K562 (cell line): ENCODE data around the gene FOXRED2.
"Not testable (repeated sequence)": the region's sequence is repeated elsewhere in the genome, so short reads cannot be mapped to it uniquely, and the experiment has no call there.

Source experiments
- TEAD2 ChIP-seq: fragments of 450-650 bp; IDR thresholded peaks from 2 replicates; pipeline ENCODE4 v1.6.1; 2016; ENCODE audit warnings: missing genetic modification characterization, control low read depth, missing compliant biosample characterization
- TF ChIP-seq, protein P1 (sequence below), 3 experiments: IDR thresholded peaks in 2 of 3; conservative IDR thresholded peaks in 1 of 3; 2 replicates each; pipeline ENCODE4 v1.5.1; 2011 to 2012; ENCODE audit warnings: low read length in 3 of 3, mild to moderate bottlenecking in 3 of 3, control low read depth in 2 of 3, improper control_type of control experiment in 1 of 3, inconsistent platforms in 1 of 3, low read depth in 1 of 3, mixed read lengths in 1 of 3, moderate library complexity in 1 of 3; ENCODE audit not compliant: insufficient read depth in 2 of 3
- TF ChIP-seq, protein P2 (sequence below): fragments of 150-350 bp; conservative IDR thresholded peaks from 2 replicates; pipeline ENCODE4 v1.6.1; 2014; ENCODE audit warnings: low read length

DNA sequence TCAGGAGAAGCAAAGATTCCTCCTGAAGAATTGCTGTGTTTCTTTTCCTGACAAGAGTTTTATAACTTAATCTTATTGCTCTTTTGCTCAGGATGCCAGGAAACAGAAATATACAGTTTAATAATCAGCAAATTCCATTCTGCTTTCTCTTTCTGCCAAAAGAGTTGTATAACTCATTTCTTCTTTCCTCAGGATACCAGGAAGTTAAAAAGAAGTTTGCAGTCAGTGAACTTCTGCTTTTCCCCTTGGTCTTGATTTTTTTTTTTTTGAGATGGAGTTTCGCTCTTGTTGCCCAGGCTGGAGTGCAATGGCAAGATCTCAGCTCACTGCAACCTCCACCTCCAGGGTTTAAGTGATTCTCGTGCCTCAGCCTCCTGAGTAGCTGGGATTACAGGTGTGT is 13.1 kb upstream of the FOXRED2 start:
- TF ChIP-seq, protein P1, sequence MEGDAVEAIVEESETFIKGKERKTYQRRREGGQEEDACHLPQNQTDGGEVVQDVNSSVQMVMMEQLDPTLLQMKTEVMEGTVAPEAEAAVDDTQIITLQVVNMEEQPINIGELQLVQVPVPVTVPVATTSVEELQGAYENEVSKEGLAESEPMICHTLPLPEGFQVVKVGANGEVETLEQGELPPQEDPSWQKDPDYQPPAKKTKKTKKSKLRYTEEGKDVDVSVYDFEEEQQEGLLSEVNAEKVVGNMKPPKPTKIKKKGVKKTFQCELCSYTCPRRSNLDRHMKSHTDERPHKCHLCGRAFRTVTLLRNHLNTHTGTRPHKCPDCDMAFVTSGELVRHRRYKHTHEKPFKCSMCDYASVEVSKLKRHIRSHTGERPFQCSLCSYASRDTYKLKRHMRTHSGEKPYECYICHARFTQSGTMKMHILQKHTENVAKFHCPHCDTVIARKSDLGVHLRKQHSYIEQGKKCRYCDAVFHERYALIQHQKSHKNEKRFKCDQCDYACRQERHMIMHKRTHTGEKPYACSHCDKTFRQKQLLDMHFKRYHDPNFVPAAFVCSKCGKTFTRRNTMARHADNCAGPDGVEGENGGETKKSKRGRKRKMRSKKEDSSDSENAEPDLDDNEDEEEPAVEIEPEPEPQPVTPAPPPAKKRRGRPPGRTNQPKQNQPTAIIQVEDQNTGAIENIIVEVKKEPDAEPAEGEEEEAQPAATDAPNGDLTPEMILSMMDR (IDR thresholded peaks at IDR 0.05 in 2 of 3, conservative IDR thresholded peaks at IDR 0.05 in 1 of 3; ENCODE audit: insufficient read depth in 2 of 3, low read depth in 1 of 3, low read length in 3 of 3): not testable (repeated sequence)
- TF ChIP-seq, protein P2, sequence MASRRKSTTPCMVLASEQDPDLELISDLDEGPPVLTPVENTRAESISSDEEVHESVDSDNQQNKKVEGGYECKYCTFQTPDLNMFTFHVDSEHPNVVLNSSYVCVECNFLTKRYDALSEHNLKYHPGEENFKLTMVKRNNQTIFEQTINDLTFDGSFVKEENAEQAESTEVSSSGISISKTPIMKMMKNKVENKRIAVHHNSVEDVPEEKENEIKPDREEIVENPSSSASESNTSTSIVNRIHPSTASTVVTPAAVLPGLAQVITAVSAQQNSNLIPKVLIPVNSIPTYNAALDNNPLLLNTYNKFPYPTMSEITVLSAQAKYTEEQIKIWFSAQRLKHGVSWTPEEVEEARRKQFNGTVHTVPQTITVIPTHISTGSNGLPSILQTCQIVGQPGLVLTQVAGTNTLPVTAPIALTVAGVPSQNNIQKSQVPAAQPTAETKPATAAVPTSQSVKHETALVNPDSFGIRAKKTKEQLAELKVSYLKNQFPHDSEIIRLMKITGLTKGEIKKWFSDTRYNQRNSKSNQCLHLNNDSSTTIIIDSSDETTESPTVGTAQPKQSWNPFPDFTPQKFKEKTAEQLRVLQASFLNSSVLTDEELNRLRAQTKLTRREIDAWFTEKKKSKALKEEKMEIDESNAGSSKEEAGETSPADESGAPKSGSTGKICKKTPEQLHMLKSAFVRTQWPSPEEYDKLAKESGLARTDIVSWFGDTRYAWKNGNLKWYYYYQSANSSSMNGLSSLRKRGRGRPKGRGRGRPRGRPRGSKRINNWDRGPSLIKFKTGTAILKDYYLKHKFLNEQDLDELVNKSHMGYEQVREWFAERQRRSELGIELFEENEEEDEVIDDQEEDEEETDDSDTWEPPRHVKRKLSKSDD: not testable (repeated sequence)
- not testable (repeated sequence) for TF ChIP-seq TEAD2
